Stimulated activated naive CD8-positive, alpha-beta T cell treated with anti-CD3 and anti-CD28 coated beads, Interleukin-15, Interleukin-2, amounts not matched to agents 100 U/mL and 50 U/mL, for 24 hours (primary cell): ENCODE results near the gene RHOBTB3.
A peak's percentile ranks its signal among the peaks of the same experiment; 100 is the strongest.

Source experiments
- ATAC-seq: fragments of 150-1000 bp; cut with Tn5 transposase; one replicate; pipeline ENCODE4 v1.10.0; 2021
- DNase-seq: peaks from one replicate; pipeline ENCODE4 v3.0.0; 2021

The RHOBTB3 gene

DNA sequence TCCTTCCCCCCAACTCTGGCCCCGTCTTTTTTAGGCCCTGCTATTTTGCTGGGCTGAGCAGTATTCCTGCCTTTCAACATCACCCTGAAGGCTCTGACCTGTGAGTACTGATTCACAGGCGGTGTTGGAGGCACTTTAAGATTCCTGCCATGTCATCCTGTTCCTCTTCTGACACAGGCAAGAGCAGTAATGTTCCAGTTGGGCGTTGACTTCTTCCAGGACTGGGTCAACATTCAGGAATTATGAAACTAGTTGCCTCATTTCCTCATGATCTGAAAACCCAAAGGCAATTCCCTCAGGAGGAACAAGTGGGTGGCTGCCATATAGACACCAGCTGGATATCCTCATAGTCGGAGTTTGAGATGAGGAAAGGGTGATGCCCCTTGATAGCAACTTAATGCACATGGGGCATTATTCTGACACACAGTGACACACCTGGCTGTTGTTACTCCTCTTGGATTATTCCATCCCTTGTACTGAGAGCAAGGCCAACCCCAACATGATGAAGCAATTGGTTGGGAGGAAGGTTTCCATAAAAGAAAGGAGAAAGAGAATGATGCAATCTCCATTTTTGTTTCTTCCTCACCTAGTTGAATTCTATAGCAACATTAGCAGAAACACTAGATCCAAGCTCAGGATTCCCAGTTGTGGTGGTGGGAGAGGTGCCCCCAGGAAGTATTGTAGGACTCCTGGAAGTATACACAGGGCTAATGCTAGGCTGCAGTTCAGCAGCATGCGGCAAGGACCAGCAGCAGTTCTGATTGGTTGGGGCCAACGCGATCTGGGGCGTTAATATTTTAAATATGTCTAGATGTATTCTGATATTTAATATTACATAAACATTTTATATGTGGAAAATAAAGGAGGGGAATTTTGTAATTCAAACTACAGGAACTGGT, 111.0 kb downstream of the RHOBTB3 start:
- no peak for ATAC-seq
- no peak for DNase-seq

DNA sequence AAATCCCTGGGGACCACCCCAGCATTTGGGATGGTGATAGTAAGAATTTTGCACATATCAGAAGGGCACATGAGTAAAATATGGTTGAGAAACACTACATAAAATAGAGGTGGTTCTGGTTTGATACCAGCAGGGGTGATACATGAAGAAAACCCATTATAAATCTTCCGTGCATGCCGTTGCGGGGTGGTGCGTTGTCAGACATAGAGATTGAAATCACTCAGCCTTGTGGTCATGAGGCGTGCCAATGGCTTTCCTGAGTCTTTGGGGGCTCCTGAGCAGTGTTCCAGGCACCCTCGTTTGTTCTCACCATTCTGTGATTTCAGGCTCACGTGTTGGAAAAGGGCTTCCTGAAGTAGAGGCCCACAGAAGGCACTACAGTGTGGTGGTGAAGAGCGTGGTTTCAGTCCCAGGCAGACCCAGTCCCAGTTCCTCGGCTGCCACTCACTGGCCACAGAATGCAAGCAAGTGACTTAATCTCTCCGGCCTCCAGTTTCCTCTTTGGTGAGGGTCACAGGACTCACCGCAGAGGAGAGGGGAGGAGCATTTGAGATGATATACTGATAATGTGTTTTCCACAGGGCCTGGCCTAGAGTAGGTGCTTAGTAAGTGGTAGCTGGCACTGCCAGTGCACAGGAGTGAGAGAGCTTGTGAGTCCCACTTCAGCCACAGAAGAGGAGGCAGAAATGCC, 111.9 kb downstream of the RHOBTB3 start:
- DNase-seq (peak; percentile 70), ATAC-seq (peak; percentile 87)

- DNase-seq (no peak), ATAC-seq (no peak)
These were observed 112.6 kb downstream of the RHOBTB3 start for GRCh38 chr5:95843733-95844223.

DNA sequence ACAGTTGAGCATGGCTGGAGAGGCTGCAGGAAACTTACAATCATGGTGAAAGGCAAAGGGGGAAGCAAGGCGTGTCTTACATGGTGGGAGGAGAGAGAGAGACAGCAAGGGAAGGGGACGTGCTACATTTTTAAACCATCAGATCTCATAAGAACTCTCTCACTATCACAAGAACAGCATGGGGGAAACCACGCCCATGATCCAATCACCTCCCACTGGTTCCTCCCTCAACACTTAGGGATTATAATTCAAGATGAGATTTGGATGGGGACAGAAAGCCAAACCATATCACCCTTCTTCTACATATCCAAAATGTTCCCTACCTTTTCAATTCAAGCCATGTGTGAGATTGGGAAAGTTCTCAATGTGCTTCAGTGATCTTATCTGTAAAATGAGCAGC, 114.3 kb downstream of the RHOBTB3 start:
- ATAC-seq (no peak), DNase-seq (no peak)
